ENCODE results near the gene LRRC3.

Gene LRRC3

DNA sequence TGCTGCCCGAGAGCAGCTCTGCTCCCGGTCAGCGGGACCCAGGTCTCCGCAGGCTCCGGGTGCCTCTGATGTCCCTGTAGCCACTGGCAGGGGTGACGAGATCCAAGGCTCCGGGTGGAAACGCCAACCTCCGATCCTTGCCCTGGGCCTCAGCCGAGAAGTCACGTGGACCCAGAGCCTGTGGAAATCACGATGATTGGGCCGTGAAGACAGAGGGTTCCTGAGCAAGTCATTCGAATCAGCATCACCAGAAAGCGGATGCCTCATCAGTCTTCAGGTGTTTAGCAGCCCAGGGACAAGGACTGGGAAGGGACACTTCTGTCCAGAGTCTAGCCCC is 12.5 kb downstream of the LRRC3 start:
- H3K4me3 ChIP-seq (IDR thresholded peaks at IDR 0.05; ENCODE audit: insufficient read depth, low read depth, low read length) = no peak overlapping the region
- no peak overlapping the region for H2AFZ ChIP-seq (ENCODE audit: low read depth)
- H3K36me3 ChIP-seq (ENCODE audit: insufficient read depth) = no peaks in the 10 kb centered on the region
- H3K4me2 ChIP-seq = no peak overlapping the region
- no peaks in the 10 kb centered on the region for H3K79me2 ChIP-seq (ENCODE audit: insufficient read depth, low read depth)
- H3K27me3 ChIP-seq (ENCODE audit: insufficient read depth, low read depth) = peaks cover 55% of the 10 kb centered on the region
- H3K4me1 ChIP-seq (ENCODE audit: low read depth, poor library complexity, severe bottlenecking) = no peaks in the 10 kb centered on the region
- H3K9ac ChIP-seq = no peak overlapping the region
- no peaks in the 10 kb centered on the region for H4K20me1 ChIP-seq (ENCODE audit: insufficient read depth)
- no peak overlapping the region for H3K27ac ChIP-seq
- no peak for TF ChIP-seq CTCF (conservative IDR thresholded peaks at IDR 0.05; ENCODE audit: low read depth, low read length)

DNA sequence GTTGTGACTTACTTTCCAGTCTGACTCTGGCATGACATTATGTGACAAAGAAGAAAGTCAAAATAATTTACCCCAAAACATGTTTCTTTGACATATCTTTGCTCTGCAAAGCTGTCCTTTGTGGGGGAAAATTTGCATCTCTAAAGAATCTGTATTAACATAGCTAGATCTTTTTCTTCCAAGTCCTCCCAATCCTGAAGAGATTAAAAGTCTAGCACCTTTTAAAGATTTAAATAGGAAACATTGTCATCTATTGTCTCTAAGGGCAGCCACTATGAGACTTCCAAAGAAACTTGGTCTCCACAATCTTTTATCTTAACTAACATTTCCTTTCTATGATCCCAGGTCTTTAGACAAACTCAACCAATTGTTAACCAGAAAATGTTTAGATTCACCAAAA is 16.0 kb downstream of the LRRC3 start:
- Histone ChIP-seq H2AFZ (ENCODE audit: low read depth) (no peak overlapping the region), H3K79me2 (ENCODE audit: insufficient read depth, low read depth) (no peaks in the 10 kb centered on the region), H3K4me1 (ENCODE audit: low read depth, poor library complexity, severe bottlenecking) (no peaks in the 10 kb centered on the region), H3K36me3 (ENCODE audit: insufficient read depth) (no peaks in the 10 kb centered on the region), H3K27ac (no peak overlapping the region), H3K4me2 (no peak overlapping the region), H3K9ac (no peak overlapping the region), H3K4me3 (IDR thresholded peaks at IDR 0.05; ENCODE audit: insufficient read depth, low read depth, low read length) (no peak overlapping the region), H3K27me3 (ENCODE audit: insufficient read depth, low read depth) (peaks cover 51% of the 10 kb centered on the region), H4K20me1 (ENCODE audit: insufficient read depth) (no peaks in the 10 kb centered on the region)
- no peak for TF ChIP-seq CTCF (conservative IDR thresholded peaks at IDR 0.05; ENCODE audit: low read depth, low read length)

DNA sequence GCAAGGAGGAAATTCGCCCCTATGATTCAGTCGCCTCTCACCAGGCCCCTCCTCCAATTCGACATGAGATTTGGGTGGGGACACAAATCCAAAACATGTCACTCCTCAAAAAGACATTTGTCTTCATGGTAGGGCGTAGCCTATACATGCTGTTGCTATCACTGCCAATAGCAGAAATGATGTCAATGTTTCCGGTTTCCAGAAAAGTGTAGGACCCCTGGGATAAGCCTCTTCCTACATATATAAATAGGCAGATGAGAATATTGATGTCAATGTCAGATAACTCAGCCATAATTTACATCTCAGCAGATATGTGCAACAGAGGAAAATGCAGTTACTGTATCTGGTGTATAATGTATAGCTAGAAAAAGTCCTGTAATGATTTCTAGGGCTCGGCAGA is 16.7 kb downstream of the LRRC3 start:
- H3K36me3 ChIP-seq (ENCODE audit: insufficient read depth) = no peaks in the 10 kb centered on the region
- H4K20me1 ChIP-seq (ENCODE audit: insufficient read depth) = no peaks in the 10 kb centered on the region
- no peak overlapping the region for H3K27ac ChIP-seq
- H2AFZ ChIP-seq (ENCODE audit: low read depth) = no peak overlapping the region
- H3K4me1 ChIP-seq (ENCODE audit: low read depth, poor library complexity, severe bottlenecking) = no peaks in the 10 kb centered on the region
- H3K4me3 ChIP-seq (IDR thresholded peaks at IDR 0.05; ENCODE audit: insufficient read depth, low read depth, low read length) = no peak overlapping the region
- H3K79me2 ChIP-seq (ENCODE audit: insufficient read depth, low read depth) = no peaks in the 10 kb centered on the region
- peaks cover 57% of the 10 kb centered on the region for H3K27me3 ChIP-seq (ENCODE audit: insufficient read depth, low read depth)
- no peak overlapping the region for H3K9ac ChIP-seq
- no peak overlapping the region for H3K4me2 ChIP-seq
- TF ChIP-seq CTCF (conservative IDR thresholded peaks at IDR 0.05; ENCODE audit: low read depth, low read length) = no peak

- Histone ChIP-seq H3K9ac (no peak overlapping the region), H3K4me3 (IDR thresholded peaks at IDR 0.05; ENCODE audit: insufficient read depth, low read depth, low read length) (no peak overlapping the region), H3K27me3 (ENCODE audit: insufficient read depth, low read depth) (peaks cover 65% of the 10 kb centered on the region), H3K4me1 (ENCODE audit: low read depth, poor library complexity, severe bottlenecking) (no peaks in the 10 kb centered on the region), H3K79me2 (ENCODE audit: insufficient read depth, low read depth) (no peaks in the 10 kb centered on the region), H3K4me2 (no peak overlapping the region), H3K36me3 (ENCODE audit: insufficient read depth) (no peaks in the 10 kb centered on the region), H4K20me1 (ENCODE audit: insufficient read depth) (no peaks in the 10 kb centered on the region), H2AFZ (ENCODE audit: low read depth) (no peak overlapping the region), H3K27ac (no peak overlapping the region)
- TF ChIP-seq CTCF (conservative IDR thresholded peaks at IDR 0.05; ENCODE audit: low read depth, low read length) = no peak
Observed at GRCh38 chr21:44473915-44474555, 18.7 kb downstream of the LRRC3 start.
